Gastrocnemius medialis (tissue), 4 donors: ENCODE results near the gene ZNF783. TPM values are rescaled to one million over a fixed set of nuclear protein-coding genes. Genes with fewer than 3 reads are reported as not detected.
A peak's percentile ranks its signal among the peaks of the same experiment; 100 is the strongest.

Experiments
- ATAC-seq, 2 donors: fragments of 150-250 bp; one replicate each; pipeline ENCODE4 v1.9.1; 2016
- DNase-seq, 2 donors: peaks; one replicate each; pipeline ENCODE4 v3.0.0-alpha.2; 2019
- H3K27ac ChIP-seq, 4 donors: fragments of 200-600 bp; sonication (generic); 1 replicate in 1 of 4; 2 replicates in 3 of 4; pipeline ENCODE4 v1.5.1; 2016 to 2018; ENCODE audit warnings: mild to moderate bottlenecking in 2 of 4, moderate library complexity in 1 of 4
- H3K27me3 ChIP-seq, 3 donors: fragments of 200-600 bp; sonication (generic) in 2 of 3; 1 replicate in 1 of 3; 2 replicates in 2 of 3; pipeline versions ENCODE4 v1.5.1 to v1.6.0; 2016 to 2019; ENCODE audit warnings: mild to moderate bottlenecking in 1 of 3, moderate library complexity in 1 of 3
- H3K36me3 ChIP-seq, 2 donors: fragments of 200-600 bp; sonication (generic) in 1 of 2; one replicate each; pipeline ENCODE4 v1.5.1; 2017 to 2018
- H3K4me1 ChIP-seq, 2 donors: fragments of 200-600 bp; sonication (generic) in 1 of 2; one replicate each; pipeline ENCODE4 v1.5.1; 2016 to 2017; ENCODE audit warnings: mild to moderate bottlenecking in 2 of 2
- H3K4me3 ChIP-seq, 4 donors: fragments of 200-600 bp; sonication (generic) in 3 of 4; 1 replicate in 1 of 4; 2 replicates in 3 of 4; pipeline ENCODE4 v1.5.1; 2016 to 2019; ENCODE audit warnings: mild to moderate bottlenecking in 2 of 4
- H3K9me3 ChIP-seq, 3 donors: fragments of 200-600 bp; sonication (generic) in 2 of 3; 1 replicate in 1 of 3; 2 replicates in 2 of 3; pipeline ENCODE4 v1.5.1; 2016 to 2019
- POLR2A ChIP-seq, 2 donors: fragments of 450-650 bp; IDR thresholded peaks; one replicate each; pipeline ENCODE4 v1.6.1; 2017; ENCODE audit warnings: antibody characterized with exemption in 2 of 2, mild to moderate bottlenecking in 2 of 2, moderate library complexity in 2 of 2
- in situ Hi-C, 4 donors: fragments of 200-750 bp; cut with MboI; loops; one replicate each; pipeline versions ENCODE4 v1.15.0 to v1.8.0; 2017; ENCODE audit warnings: low sequenced_read_pairs in 4 of 4
- intact Hi-C: fragments of 100-400 bp; cut with DNase I; formaldehyde crosslinking; loops from one replicate; pipeline ENCODE4 v1.15.1; 2023; ENCODE audit warnings: low total_unique reads
- total RNA-seq, 4 donors: library from RNA; depleted of rRNA; stranded (reverse); fragments of >200 nt; gene quantifications; one replicate each; pipeline versions ENCODE4 v1.1.0 to v1.2.3, GENCODE V29; 2016
- TF ChIP-seq, protein P1 (sequence below), 5 experiments: fragments of 450-650 bp in 3 of 5; fragments of 200-600 bp in 2 of 5; sonication (generic) in 2 of 5; IDR thresholded peaks in 4 of 5; conservative IDR thresholded peaks in 1 of 5; 1 replicate in 4 of 5; 2 replicates in 1 of 5; pipeline ENCODE4 v1.5.1; 2016 to 2019; ENCODE audit warnings: antibody characterized with exemption in 5 of 5, mild to moderate bottlenecking in 3 of 5, moderate library complexity in 3 of 5

The ZNF783 gene
- total RNA-seq, 4 donors from 2014 or later, result 3.4 to 7.1 (median 5.5) TPM

DNA sequence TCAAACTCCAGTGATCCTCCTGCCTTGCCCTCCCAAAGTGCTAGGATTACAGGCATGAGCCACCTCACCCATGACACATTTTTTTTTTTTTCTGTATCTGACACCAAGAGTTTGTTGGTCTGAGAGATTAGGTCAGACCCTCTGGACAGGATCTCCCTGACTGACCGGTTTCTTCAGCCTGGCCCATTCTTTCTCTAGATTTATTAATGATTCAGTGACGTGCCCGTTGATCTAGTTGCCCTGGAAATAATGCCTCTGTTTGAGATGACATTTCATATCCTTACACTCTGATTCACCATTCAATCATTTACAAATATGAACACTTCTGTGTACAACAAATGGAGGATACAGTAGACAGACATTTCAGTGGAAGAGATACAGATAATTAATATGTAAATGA, 23.9 kb upstream of the ZNF783 start:
- H3K4me1 ChIP-seq, result peaks cover 18 to 21% of the 10 kb centered on the region in 2 donors
- TF ChIP-seq POLR2A (IDR thresholded peaks at IDR 0.05), result no peak
- TF ChIP-seq, protein P1, sequence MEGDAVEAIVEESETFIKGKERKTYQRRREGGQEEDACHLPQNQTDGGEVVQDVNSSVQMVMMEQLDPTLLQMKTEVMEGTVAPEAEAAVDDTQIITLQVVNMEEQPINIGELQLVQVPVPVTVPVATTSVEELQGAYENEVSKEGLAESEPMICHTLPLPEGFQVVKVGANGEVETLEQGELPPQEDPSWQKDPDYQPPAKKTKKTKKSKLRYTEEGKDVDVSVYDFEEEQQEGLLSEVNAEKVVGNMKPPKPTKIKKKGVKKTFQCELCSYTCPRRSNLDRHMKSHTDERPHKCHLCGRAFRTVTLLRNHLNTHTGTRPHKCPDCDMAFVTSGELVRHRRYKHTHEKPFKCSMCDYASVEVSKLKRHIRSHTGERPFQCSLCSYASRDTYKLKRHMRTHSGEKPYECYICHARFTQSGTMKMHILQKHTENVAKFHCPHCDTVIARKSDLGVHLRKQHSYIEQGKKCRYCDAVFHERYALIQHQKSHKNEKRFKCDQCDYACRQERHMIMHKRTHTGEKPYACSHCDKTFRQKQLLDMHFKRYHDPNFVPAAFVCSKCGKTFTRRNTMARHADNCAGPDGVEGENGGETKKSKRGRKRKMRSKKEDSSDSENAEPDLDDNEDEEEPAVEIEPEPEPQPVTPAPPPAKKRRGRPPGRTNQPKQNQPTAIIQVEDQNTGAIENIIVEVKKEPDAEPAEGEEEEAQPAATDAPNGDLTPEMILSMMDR (IDR thresholded peaks at IDR 0.05 in 4 of 5, conservative IDR thresholded peaks at IDR 0.05 in 1 of 5), result no peak
- in situ Hi-C loops (no loop called here), intact Hi-C loops (loop anchor here (2.0 to 5.0 kb wide), 3 partner anchors 41 to 259 kb away; partner anchors contain the start of genes ZNF282, ZNF398 and ZNF746)
- H3K36me3 ChIP-seq, result no peaks in the 10 kb centered on the region
- H3K9me3 ChIP-seq, result no peaks in the 10 kb centered on the region
- H3K4me3 ChIP-seq, result no peak overlapping the region
- peaks cover 0 to 4% (median 0%) of the 10 kb centered on the region in 3 donors for H3K27me3 ChIP-seq
- ATAC-seq, result no peak
- DNase-seq, result no peak
- H3K27ac ChIP-seq, result no peak overlapping the region

GRCh38 chr7:149239345-149240143, 22.5 kb upstream of the ZNF783 start, which contains the start of gene ZNF212:
ZNF212 (plus strand) TSS chr7:149239651; CDS start chr7:149239779, 128 bp downstream.
- intact Hi-C loops, result loop anchor here (1.0 to 5.0 kb wide), 5 partner anchors 23 to 258 kb away; partner anchors contain the start of genes ZNF282, ZNF398, ZNF746 and ZNF783
- Histone ChIP-seq H3K4me3 (peak within 1 kb of the TSS; percentile 65 to 98 (median 90)), H3K36me3 (no peaks in the 10 kb centered on the region), H3K27me3 (no peaks in the 10 kb centered on the region), H3K27ac (peak within 1 kb of the TSS; percentile 82 to 91 (median 86)), H3K4me1 (peaks cover 21% of the 10 kb centered on the region in 2 donors), H3K9me3 (no peaks in the 10 kb centered on the region)
- ATAC-seq, result peak; percentile 91 to 99
- peak in 1 of 2 donors; percentile 34 for TF ChIP-seq POLR2A (IDR thresholded peaks at IDR 0.05)
- TF ChIP-seq, protein P1 (IDR thresholded peaks at IDR 0.05 in 4 of 5, conservative IDR thresholded peaks at IDR 0.05 in 1 of 5), result peak; percentile 84 to 90 (median 86)
- peak; percentile 85 to 90 for DNase-seq
- in situ Hi-C loops, result no loop called here

DNA sequence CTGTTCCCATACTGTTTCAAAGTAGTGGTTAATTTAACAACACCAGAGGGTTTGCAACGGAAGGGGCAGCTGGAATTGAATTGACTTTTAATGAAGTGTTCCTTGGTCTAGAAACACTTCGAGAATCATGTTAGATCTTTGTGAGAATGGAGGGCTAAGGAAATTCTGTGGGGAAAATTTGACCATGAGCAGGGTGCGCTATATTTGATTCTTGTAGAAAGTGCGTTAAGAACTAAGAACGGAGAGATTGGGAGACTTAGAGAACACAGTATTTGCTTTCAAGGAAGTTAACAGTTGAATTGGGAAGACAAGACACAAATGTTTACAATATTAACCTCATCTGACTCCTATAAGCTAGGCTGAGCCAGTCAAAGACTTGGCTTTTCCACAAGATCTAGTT, 21.4 kb upstream of the ZNF783 start:
- in situ Hi-C loops, result no loop called here
- TF ChIP-seq POLR2A (IDR thresholded peaks at IDR 0.05), result no peak
- TF ChIP-seq, protein P1 (IDR thresholded peaks at IDR 0.05 in 4 of 5, conservative IDR thresholded peaks at IDR 0.05 in 1 of 5), result no peak
- peak overlapping the region in 2 of 4 donors; percentile 84 to 91 for H3K27ac ChIP-seq

DNA sequence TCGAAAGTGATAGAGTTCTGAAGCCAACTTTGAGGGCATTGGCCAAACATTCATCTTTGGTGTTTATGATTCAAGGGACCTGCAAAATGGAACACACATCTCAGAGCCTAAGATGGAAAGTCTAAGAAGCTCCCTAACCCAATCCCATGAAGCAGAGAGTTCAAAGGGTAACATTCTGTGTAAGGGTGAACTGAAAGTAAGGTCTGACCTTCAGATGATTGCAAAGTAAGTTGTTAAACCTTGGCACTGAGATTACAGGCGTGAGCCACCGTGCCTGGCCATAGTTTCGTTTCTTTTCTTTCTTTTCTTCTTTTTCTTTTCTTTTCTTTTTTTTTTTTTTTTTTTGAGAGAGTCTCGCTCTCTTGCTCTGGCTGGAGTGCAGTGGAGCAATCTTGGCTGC, 20.3 kb upstream of the ZNF783 start:
- H3K9me3 ChIP-seq, result no peaks in the 10 kb centered on the region
- TF ChIP-seq POLR2A (IDR thresholded peaks at IDR 0.05), result no peak
- TF ChIP-seq, protein P1 (IDR thresholded peaks at IDR 0.05 in 4 of 5, conservative IDR thresholded peaks at IDR 0.05 in 1 of 5), result no peak
- ATAC-seq (no peak), DNase-seq (no peak)
- in situ Hi-C loops, result no loop called here
- no peaks in the 10 kb centered on the region for H3K36me3 ChIP-seq
- no peak overlapping the region for H3K27ac ChIP-seq
- peaks cover 24 to 31% of the 10 kb centered on the region in 2 donors for H3K4me1 ChIP-seq
- no peaks in the 10 kb centered on the region for H3K27me3 ChIP-seq
- intact Hi-C loops, result no loop called here
- no peak overlapping the region for H3K4me3 ChIP-seq

More for the DNA sequence above, 21.4 kb upstream of the ZNF783 start:
- Histone ChIP-seq H3K36me3 (no peaks in the 10 kb centered on the region), H3K9me3 (no peaks in the 10 kb centered on the region), H3K27me3 (no peaks in the 10 kb centered on the region), H3K4me1 (peaks cover 24 to 25% of the 10 kb centered on the region in 2 donors), H3K4me3 (peak overlapping the region; percentile 65 to 98 (median 90))
- DNase-seq (no peak), ATAC-seq (no peak)
- intact Hi-C loops, result no loop called here
